Measurements from ENCODE around the gene NIP7.

NIP7 gene

GRCh38 chr16:69316595-69317034 lies 23.0 kb upstream of the NIP7 start:
- no peak for DNase-seq
- in situ Hi-C loops (cut with MboI; ENCODE audit: low pct_unique_long_range_greater_than_20kb, low sequenced_read_pairs) = no loop called here

- in situ Hi-C loops (cut with MboI; ENCODE audit: low pct_unique_long_range_greater_than_20kb, low sequenced_read_pairs) = no loop called here
- no peak for DNase-seq
Measured at GRCh38 chr16:69318177-69318910, 21.2 kb upstream of the NIP7 start.

- no peak for DNase-seq
- in situ Hi-C loops (cut with MboI; ENCODE audit: low pct_unique_long_range_greater_than_20kb, low sequenced_read_pairs) = no loop called here
Measured at GRCh38 chr16:69318911-69319289, 20.7 kb upstream of the NIP7 start.

- in situ Hi-C loops (cut with MboI; ENCODE audit: low pct_unique_long_range_greater_than_20kb, low sequenced_read_pairs) = no loop called here
Measured at GRCh38 chr16:69319381-69319780, 20.2 kb upstream of the NIP7 start.

GRCh38 chr16:69319826-69320739 lies 19.5 kb upstream of the NIP7 start:
- no peak for DNase-seq
- in situ Hi-C loops (cut with MboI; ENCODE audit: low pct_unique_long_range_greater_than_20kb, low sequenced_read_pairs) = no loop called here

More at GRCh38 chr16:69319381-69319780, 20.2 kb upstream of the NIP7 start:
- DNase-seq = no peak

GRCh38 chr16:69320740-69321073 lies 18.9 kb upstream of the NIP7 start:
- in situ Hi-C loops (cut with MboI; ENCODE audit: low pct_unique_long_range_greater_than_20kb, low sequenced_read_pairs) = no loop called here
- no peak for DNase-seq

- in situ Hi-C loops (cut with MboI; ENCODE audit: low pct_unique_long_range_greater_than_20kb, low sequenced_read_pairs) = no loop called here
- no peak for DNase-seq
Measured at GRCh38 chr16:69321080-69321479, 18.5 kb upstream of the NIP7 start.

GRCh38 chr16:69322343-69322742 lies 17.2 kb upstream of the NIP7 start:
- in situ Hi-C loops (cut with MboI; ENCODE audit: low pct_unique_long_range_greater_than_20kb, low sequenced_read_pairs) = no loop called here
- no peak for DNase-seq

GRCh38 chr16:69323415-69323814 lies 16.2 kb upstream of the NIP7 start:
- DNase-seq = no peak
- in situ Hi-C loops (cut with MboI; ENCODE audit: low pct_unique_long_range_greater_than_20kb, low sequenced_read_pairs) = no loop called here

GRCh38 chr16:69324013-69324531 lies 15.5 kb upstream of the NIP7 start:
- in situ Hi-C loops (cut with MboI; ENCODE audit: low pct_unique_long_range_greater_than_20kb, low sequenced_read_pairs) = no loop called here
- DNase-seq = no peak

GRCh38 chr16:69324585-69325253 lies 14.9 kb upstream of the NIP7 start:
- DNase-seq = no peak
- in situ Hi-C loops (cut with MboI; ENCODE audit: low pct_unique_long_range_greater_than_20kb, low sequenced_read_pairs) = no loop called here

GRCh38 chr16:69325784-69326171 lies 13.8 kb upstream of the NIP7 start:
- DNase-seq = no peak
- in situ Hi-C loops (cut with MboI; ENCODE audit: low pct_unique_long_range_greater_than_20kb, low sequenced_read_pairs) = no loop called here

- no peak for DNase-seq
- in situ Hi-C loops (cut with MboI; ENCODE audit: low pct_unique_long_range_greater_than_20kb, low sequenced_read_pairs) = no loop called here
Measured at GRCh38 chr16:69326172-69326873, 13.2 kb upstream of the NIP7 start.

- DNase-seq = no peak
- in situ Hi-C loops (cut with MboI; ENCODE audit: low pct_unique_long_range_greater_than_20kb, low sequenced_read_pairs) = no loop called here
Measured at GRCh38 chr16:69327585-69328310, 11.8 kb upstream of the NIP7 start.

GRCh38 chr16:69328854-69329316 lies 10.7 kb upstream of the NIP7 start:
- no peak for DNase-seq
- in situ Hi-C loops (cut with MboI; ENCODE audit: low pct_unique_long_range_greater_than_20kb, low sequenced_read_pairs) = no loop called here

- in situ Hi-C loops (cut with MboI; ENCODE audit: low pct_unique_long_range_greater_than_20kb, low sequenced_read_pairs) = no loop called here
- no peak for DNase-seq
Measured at GRCh38 chr16:69329369-69330285, 9.9 kb upstream of the NIP7 start.

- in situ Hi-C loops (cut with MboI; ENCODE audit: low pct_unique_long_range_greater_than_20kb, low sequenced_read_pairs) = no loop called here
- peak; percentile 93 for DNase-seq
Measured at GRCh38 chr16:69330286-69331109, 9.1 kb upstream of the NIP7 start, which contains the start of gene PDF. TSS of gene PDF (minus strand) at chr16:69330588. CDS start at chr16:69330570, 18 bp downstream.

Data from KBM-7 (cell line).